NT2/D1 (cell line): ENCODE measurements around the gene OPCML.

Experiments used
- DNase-seq: peaks from one replicate; pipeline ENCODE4 v3.0.0-alpha.2; 2011; ENCODE audit warnings: low read depth, low spot score
- H3K27me3 ChIP-seq: 2 replicates; pipeline ENCODE4 v1.6.0; 2011; ENCODE audit warnings: mild to moderate bottlenecking; ENCODE audit not compliant: insufficient read length, insufficient read depth
- H3K36me3 ChIP-seq: 2 replicates; pipeline ENCODE4 v1.6.1; 2011; ENCODE audit warnings: mild to moderate bottlenecking, low read length, mixed read lengths; ENCODE audit not compliant: insufficient read depth, insufficient read length
- H3K4me1 ChIP-seq: 2 replicates; pipeline ENCODE4 v1.5.1; 2011; ENCODE audit not compliant: insufficient read depth, insufficient read length
- H3K4me3 ChIP-seq: 2 replicates; pipeline ENCODE4 v1.5.1; 2011; ENCODE audit warnings: low read depth; ENCODE audit not compliant: insufficient read length
- H3K9ac ChIP-seq: 2 replicates; pipeline ENCODE4 v1.6.0; 2011; ENCODE audit warnings: low read depth; ENCODE audit not compliant: insufficient read length
- H3K9me3 ChIP-seq: 2 replicates; pipeline ENCODE4 v1.5.1; 2011; ENCODE audit warnings: mild to moderate bottlenecking, low read length; ENCODE audit not compliant: insufficient read depth
- SUZ12 ChIP-seq: IDR thresholded peaks from 2 replicates; pipeline ENCODE4 v1.6.1; 2011; ENCODE audit not compliant: insufficient read length, insufficient read depth; ENCODE audit errors: extremely low read depth
- YY1 ChIP-seq: IDR thresholded peaks from 2 replicates; pipeline ENCODE4 v1.6.1; 2011; ENCODE audit not compliant: insufficient read length, insufficient read depth
- ZNF274 ChIP-seq: IDR thresholded peaks from 2 replicates; pipeline ENCODE4 v1.6.1; 2011; ENCODE audit warnings: mild to moderate bottlenecking, low read depth, low read length

The OPCML gene

DNA sequence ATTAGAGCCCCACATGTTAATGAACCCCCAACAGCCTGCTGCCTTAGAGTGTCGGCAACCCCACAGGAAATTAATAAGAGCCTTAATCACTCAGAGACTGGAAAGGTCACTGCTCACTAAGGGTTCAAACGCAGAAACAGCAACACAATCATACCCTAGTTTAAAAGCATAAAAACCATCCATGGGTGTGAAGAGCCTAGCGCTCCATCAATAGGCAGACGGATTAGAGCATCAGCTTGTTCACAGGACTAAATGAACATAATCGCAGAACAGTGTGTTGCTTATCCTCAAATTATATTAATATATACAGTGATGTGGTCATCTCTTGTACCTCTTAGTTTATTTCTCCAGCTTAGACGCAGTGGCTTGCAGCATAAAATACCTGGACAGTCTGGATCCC, 720.7 kb downstream of the OPCML start:
- Histone ChIP-seq H3K36me3 (no peaks in the 10 kb centered on the region), H3K4me3 (no peak overlapping the region), H3K9ac (no peak overlapping the region), H3K4me1 (no peaks in the 10 kb centered on the region), H3K9me3 (no peaks in the 10 kb centered on the region), H3K27me3 (no peaks in the 10 kb centered on the region)
- TF ChIP-seq SUZ12 (no peak), YY1 (no peak), ZNF274 (no peak)
- no peak for DNase-seq

DNA sequence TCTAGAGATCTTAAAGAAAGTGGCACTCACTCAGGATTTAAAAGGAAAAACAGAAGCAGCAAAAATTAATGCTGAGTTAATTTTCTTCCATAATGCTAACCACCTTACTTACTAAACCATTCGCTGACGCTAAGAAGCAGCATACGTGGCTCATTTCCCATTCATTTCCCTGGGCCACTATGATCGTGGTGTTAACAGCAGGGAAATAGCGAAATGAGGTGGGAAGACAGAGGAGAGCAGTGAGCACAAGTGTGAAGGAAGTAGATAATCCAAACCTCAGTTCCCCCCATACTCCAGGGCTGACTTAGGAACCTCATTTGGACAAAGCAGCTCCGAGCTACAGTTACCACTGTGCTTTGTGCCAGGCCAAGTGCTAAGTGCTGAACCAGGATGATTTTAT, 723.2 kb downstream of the OPCML start:
- Histone ChIP-seq H3K4me3 (no peak overlapping the region), H3K36me3 (no peaks in the 10 kb centered on the region), H3K4me1 (no peaks in the 10 kb centered on the region), H3K9me3 (no peaks in the 10 kb centered on the region), H3K9ac (no peak overlapping the region), H3K27me3 (no peaks in the 10 kb centered on the region)
- TF ChIP-seq ZNF274 (no peak), YY1 (no peak), SUZ12 (no peak)
- DNase-seq = no peak

DNA sequence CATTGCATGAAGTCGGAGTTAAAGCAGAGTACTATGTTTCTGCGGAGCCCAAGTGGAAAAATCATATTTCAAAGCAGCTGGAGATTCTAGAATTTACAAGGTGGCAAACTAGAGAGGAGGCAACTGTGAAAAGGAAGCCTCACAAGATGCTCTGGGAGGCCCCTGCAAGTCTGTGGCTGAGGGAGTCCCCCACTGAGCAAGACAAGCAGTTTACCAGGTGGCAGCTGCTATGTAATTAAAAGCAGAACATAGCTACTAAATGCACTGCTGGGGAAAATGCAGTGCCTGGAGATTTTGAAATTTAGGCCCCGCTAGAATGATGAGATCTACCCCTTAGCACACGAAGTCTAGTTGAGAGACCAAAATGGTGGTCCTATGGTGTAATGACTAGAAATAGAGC, 728.0 kb downstream of the OPCML start:
- Histone ChIP-seq H3K4me1 (no peaks in the 10 kb centered on the region), H3K9ac (no peak overlapping the region), H3K27me3 (no peaks in the 10 kb centered on the region), H3K36me3 (no peaks in the 10 kb centered on the region), H3K9me3 (no peaks in the 10 kb centered on the region), H3K4me3 (no peak overlapping the region)
- no peak for TF ChIP-seq YY1
- no peak for DNase-seq

DNA sequence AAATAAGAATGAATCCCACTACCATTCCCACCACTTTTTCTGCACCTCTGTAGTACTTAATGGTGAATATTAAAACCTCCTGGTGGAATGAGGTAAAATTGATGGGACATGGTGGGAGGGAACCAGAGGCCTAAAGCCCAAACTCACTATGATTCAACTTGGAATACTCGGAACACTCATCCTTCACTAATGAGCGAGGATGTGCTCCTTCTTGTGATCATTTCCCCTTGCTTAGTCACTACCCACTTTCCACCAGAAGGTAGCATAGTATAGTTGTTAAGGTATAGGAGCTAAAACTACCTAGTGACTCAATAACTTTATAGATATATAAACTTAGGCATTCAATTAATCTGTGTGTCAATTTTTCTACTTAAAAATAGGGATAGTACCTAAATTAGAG, 728.9 kb downstream of the OPCML start:
- Histone ChIP-seq H3K27me3 (no peaks in the 10 kb centered on the region), H3K9ac (no peak overlapping the region), H3K4me3 (no peak overlapping the region), H3K9me3 (no peaks in the 10 kb centered on the region), H3K4me1 (no peaks in the 10 kb centered on the region), H3K36me3 (no peaks in the 10 kb centered on the region)
- no peak for DNase-seq
- TF ChIP-seq YY1 (no peak), ZNF274 (no peak), SUZ12 (no peak)

DNA sequence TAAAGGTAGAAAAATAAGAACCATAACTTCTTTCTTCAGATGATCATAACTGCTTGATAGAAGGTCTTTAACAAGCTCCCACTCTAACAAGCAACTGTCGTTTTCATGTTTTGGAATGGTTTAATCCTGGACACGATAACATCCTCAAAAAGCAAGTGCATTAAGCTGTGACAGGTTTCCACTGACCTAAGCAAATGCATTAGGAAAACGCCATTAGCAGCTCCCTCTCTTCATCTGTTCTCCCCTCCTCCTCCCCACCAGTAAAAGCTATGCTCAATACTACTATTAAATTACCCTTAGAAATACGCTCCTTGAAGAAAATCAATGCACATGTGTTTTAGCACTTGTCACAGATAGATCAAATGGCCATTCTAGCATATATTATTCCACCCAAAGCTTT, 729.4 kb downstream of the OPCML start:
- no peaks in the 10 kb centered on the region for H3K4me1 ChIP-seq
- no peaks in the 10 kb centered on the region for H3K9me3 ChIP-seq
- no peak for DNase-seq
- no peak overlapping the region for H3K4me3 ChIP-seq
- H3K9ac ChIP-seq = no peak overlapping the region
- H3K27me3 ChIP-seq = no peaks in the 10 kb centered on the region
- TF ChIP-seq YY1 = no peak
- no peak for TF ChIP-seq SUZ12
- no peak for TF ChIP-seq ZNF274
- no peaks in the 10 kb centered on the region for H3K36me3 ChIP-seq

DNA sequence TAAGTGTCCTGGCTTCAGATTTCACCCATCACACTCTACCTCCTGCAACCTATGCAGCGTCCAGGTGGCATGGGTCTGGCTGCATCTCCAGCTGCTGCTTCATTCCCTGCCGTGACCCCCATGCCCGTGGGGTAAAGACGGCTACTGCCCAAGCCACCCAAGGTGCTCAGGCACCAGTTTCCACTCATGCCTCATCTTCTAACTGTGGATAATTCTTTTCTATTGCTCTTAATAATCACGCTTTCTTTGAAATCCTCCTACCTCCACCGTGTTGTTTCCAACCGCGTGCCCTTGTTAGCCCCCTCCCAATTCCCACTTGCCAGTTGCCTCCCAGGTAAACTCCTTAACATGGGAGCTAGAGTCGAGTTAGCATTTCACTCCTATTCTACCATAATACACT, 738.5 kb downstream of the OPCML start:
- DNase-seq = no peak
- no peaks in the 10 kb centered on the region for H3K4me1 ChIP-seq
- no peaks in the 10 kb centered on the region for H3K36me3 ChIP-seq
- H3K9me3 ChIP-seq = no peaks in the 10 kb centered on the region; the same call in 1 of the 2 replicates
- TF ChIP-seq ZNF274 (no peak), SUZ12 (no peak), YY1 (no peak)
- H3K27me3 ChIP-seq = no peaks in the 10 kb centered on the region
- H3K4me3 ChIP-seq = no peak overlapping the region
- H3K9ac ChIP-seq = no peak overlapping the region

DNA sequence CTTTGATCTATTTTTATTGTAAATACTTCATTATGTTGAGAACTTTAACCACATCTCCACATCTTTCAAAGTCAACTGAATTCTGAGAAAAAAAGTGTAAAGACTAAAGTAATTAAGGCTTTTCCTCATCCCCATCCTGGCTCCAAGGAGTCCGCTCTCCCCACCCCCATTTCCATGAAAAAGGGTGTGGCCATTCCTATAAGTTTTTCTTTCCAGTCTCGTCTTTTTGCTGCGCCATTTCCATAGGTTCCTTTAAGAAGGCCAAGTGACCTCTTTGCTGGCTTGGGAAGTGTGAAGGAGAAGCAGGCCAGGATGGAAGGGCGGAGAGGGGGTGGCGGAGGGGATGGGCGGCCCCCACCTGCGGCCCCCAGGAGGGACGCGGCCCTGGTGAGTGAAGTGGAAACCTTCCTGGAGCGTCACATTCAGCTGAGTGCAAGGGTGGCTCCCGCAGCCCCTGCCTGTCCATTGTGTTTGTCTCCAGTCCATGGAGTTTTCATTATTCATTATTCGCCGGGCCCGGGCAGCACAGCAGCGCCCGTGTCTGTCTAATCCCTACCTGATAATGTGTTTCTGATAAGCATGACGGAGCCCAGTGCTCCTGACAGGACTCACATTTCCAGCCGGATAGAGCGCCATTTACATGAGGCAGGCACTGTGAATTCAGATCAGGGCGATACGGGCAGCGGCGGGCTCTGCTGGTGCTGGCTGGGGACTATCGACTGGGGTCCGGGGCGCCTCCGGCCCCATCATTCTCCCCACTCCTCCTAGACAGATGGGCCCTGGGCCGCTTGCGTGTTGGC, 739.8 kb downstream of the OPCML start:
- DNase-seq = no peak
- no peaks in the 10 kb centered on the region for H3K4me1 ChIP-seq
- H3K36me3 ChIP-seq = no peaks in the 10 kb centered on the region
- H3K9me3 ChIP-seq = no peaks in the 10 kb centered on the region; the same call in 1 of the 2 replicates
- H3K9ac ChIP-seq = no peak overlapping the region
- no peak for TF ChIP-seq SUZ12
- TF ChIP-seq ZNF274 = no peak
- TF ChIP-seq YY1 = no peak
- H3K27me3 ChIP-seq = no peaks in the 10 kb centered on the region
- H3K4me3 ChIP-seq = no peak overlapping the region

DNA sequence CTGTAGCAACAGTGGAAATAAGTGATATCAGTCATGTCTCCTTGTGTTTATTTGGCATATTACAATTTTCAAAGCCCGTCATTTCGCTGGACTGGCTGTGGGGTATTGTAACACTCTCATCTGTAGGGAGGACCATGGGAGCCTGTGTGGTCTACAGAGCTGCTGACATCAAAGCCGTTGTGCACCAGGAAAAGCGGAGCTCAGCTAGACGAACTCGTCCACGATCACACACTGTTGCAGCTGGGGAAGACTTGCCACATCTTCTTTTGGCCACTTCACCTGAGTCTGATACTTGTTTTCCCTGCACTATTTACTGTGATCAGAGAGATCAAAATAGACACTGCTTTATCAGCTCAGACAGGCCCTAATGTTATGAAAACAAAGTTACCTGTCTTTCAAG, 741.3 kb downstream of the OPCML start:
- H3K9me3 ChIP-seq = no peaks in the 10 kb centered on the region; the same call in 1 of the 2 replicates
- TF ChIP-seq SUZ12 = no peak
- no peak for TF ChIP-seq YY1
- TF ChIP-seq ZNF274 = no peak
- no peaks in the 10 kb centered on the region for H3K36me3 ChIP-seq
- no peaks in the 10 kb centered on the region for H3K27me3 ChIP-seq
- H3K9ac ChIP-seq = no peak overlapping the region
- H3K4me3 ChIP-seq = no peak overlapping the region
- no peak for DNase-seq
- no peaks in the 10 kb centered on the region for H3K4me1 ChIP-seq
